ENCODE measurements around the gene RHBG.
"Not testable (repeated sequence)": the region's sequence is repeated elsewhere in the genome, so short reads cannot be mapped to it uniquely, and the experiment has no call there.

RHBG gene

GRCh38 chr1:156369685-156370286 lies 775 bp downstream of the RHBG start:
- not testable (repeated sequence) for H3K4me1 Mint-ChIP-seq, DNase-seq, H3K36me3 Mint-ChIP-seq, H3K9me3 Mint-ChIP-seq, H3K27ac Mint-ChIP-seq, H3K4me3 Mint-ChIP-seq
- CTCF ChIA-PET = interaction anchor here (1.1 to 5.5 kb wide), 3 partner anchors 9 to 15 kb away, joined by 3 to 39 read pairs (median 5); no protein-coding TSS in a partner anchor
- H3K27me3 Mint-ChIP-seq = peaks cover 91% of the 10 kb centered on the region

- CTCF ChIA-PET = interaction anchor here (1.0 to 5.5 kb wide), 5 partner anchors 12 to 275 kb away, joined by 3 to 39 read pairs (median 5); no protein-coding TSS in a partner anchor
- Mint-ChIP-seq H3K4me1 (peaks cover 3% of the 10 kb centered on the region), H3K4me3 (no peak overlapping the region), H3K36me3 (no peaks in the 10 kb centered on the region), H3K9me3 (no peaks in the 10 kb centered on the region), H3K27ac (no peak overlapping the region), H3K27me3 (peaks cover 88% of the 10 kb centered on the region)
- DNase-seq = no peak
Measured at GRCh38 chr1:156371553-156372264, 2.7 kb downstream of the RHBG start.

- no peak overlapping the region for H3K4me3 Mint-ChIP-seq
- H3K27ac Mint-ChIP-seq = no peak overlapping the region
- no peak for DNase-seq
- peaks cover 3% of the 10 kb centered on the region for H3K4me1 Mint-ChIP-seq
- CTCF ChIA-PET = interaction anchor here (2.6 to 5.5 kb wide), 2 partner anchors 13 to 74 kb away, joined by 9 to 39 read pairs; no protein-coding TSS in a partner anchor
- H3K36me3 Mint-ChIP-seq = no peaks in the 10 kb centered on the region
- H3K9me3 Mint-ChIP-seq = no peaks in the 10 kb centered on the region
- H3K27me3 Mint-ChIP-seq = peaks cover 88% of the 10 kb centered on the region
Measured at GRCh38 chr1:156372265-156372586, 3.2 kb downstream of the RHBG start.

- DNase-seq = no peak
- CTCF ChIA-PET = interaction anchor here (0.8 to 5.5 kb wide), 3 partner anchors 12 to 73 kb away, joined by 3 to 39 read pairs (median 9); no protein-coding TSS in a partner anchor
- Mint-ChIP-seq H3K27ac (no peak overlapping the region), H3K36me3 (no peaks in the 10 kb centered on the region), H3K27me3 (peaks cover 88% of the 10 kb centered on the region), H3K9me3 (no peaks in the 10 kb centered on the region), H3K4me1 (peaks cover 3% of the 10 kb centered on the region), H3K4me3 (no peak overlapping the region)
Measured at GRCh38 chr1:156372876-156373275, 3.9 kb downstream of the RHBG start.

- CTCF ChIA-PET = interaction anchor here (0.5 to 5.5 kb wide), 2 partner anchors 12 to 181 kb away, joined by 3 to 39 read pairs; no protein-coding TSS in a partner anchor
- H3K4me1 Mint-ChIP-seq = peaks cover 3% of the 10 kb centered on the region
- no peaks in the 10 kb centered on the region for H3K36me3 Mint-ChIP-seq
- H3K27ac Mint-ChIP-seq = no peak overlapping the region
- H3K9me3 Mint-ChIP-seq = no peaks in the 10 kb centered on the region
- no peak overlapping the region for H3K4me3 Mint-ChIP-seq
- peaks cover 88% of the 10 kb centered on the region for H3K27me3 Mint-ChIP-seq
- DNase-seq = no peak
Measured at GRCh38 chr1:156373546-156373945, 4.5 kb downstream of the RHBG start.

- Mint-ChIP-seq H3K36me3 (no peaks in the 10 kb centered on the region), H3K27me3 (peaks cover 73% of the 10 kb centered on the region), H3K9me3 (no peaks in the 10 kb centered on the region), H3K4me3 (no peak overlapping the region), H3K27ac (no peak overlapping the region), H3K4me1 (no peaks in the 10 kb centered on the region)
- no peak for DNase-seq
- CTCF ChIA-PET = interaction anchor here (1.0 to 12.8 kb wide), 3 partner anchors 9 to 73 kb away, joined by 3 to 337 read pairs (median 24); no protein-coding TSS in a partner anchor
Measured at GRCh38 chr1:156376146-156376545, 7.1 kb downstream of the RHBG start.

GRCh38 chr1:156376958-156377919 lies 8.2 kb downstream of the RHBG start:
- Mint-ChIP-seq H3K36me3 (no peaks in the 10 kb centered on the region), H3K9me3 (no peaks in the 10 kb centered on the region), H3K4me3 (no peak overlapping the region), H3K27ac (no peak overlapping the region), H3K27me3 (peaks cover 72% of the 10 kb centered on the region), H3K4me1 (no peaks in the 10 kb centered on the region)
- no peak for DNase-seq
- CTCF ChIA-PET = interaction anchor here (1.0 to 12.8 kb wide), 4 partner anchors 8 to 72 kb away, joined by 3 to 337 read pairs (median 14); no protein-coding TSS in a partner anchor

- CTCF ChIA-PET = interaction anchor here (1.0 to 12.8 kb wide), 3 partner anchors 9 to 70 kb away, joined by 3 to 337 read pairs (median 3); partner anchors contain the start of gene RHBG
- Mint-ChIP-seq H3K27me3 (peaks cover 66% of the 10 kb centered on the region), H3K9me3 (no peaks in the 10 kb centered on the region), H3K36me3 (no peaks in the 10 kb centered on the region), H3K4me3 (no peak overlapping the region), H3K4me1 (no peaks in the 10 kb centered on the region), H3K27ac (no peak overlapping the region)
- no peak for DNase-seq
Measured at GRCh38 chr1:156378557-156378956, 9.5 kb downstream of the RHBG start.

- Mint-ChIP-seq H3K9me3 (no peaks in the 10 kb centered on the region), H3K27me3 (peaks cover 60% of the 10 kb centered on the region), H3K27ac (no peak overlapping the region), H3K4me1 (no peaks in the 10 kb centered on the region), H3K36me3 (no peaks in the 10 kb centered on the region), H3K4me3 (no peak overlapping the region)
- CTCF ChIA-PET = interaction anchor here (12.8 kb wide), 1 partner anchor 69 kb away, joined by 337 read pairs; no protein-coding TSS in a partner anchor
- no peak for DNase-seq
Measured at GRCh38 chr1:156379420-156380165, 10.6 kb downstream of the RHBG start.

GRCh38 chr1:156382561-156382960 lies 13.6 kb downstream of the RHBG start:
- no peak overlapping the region for H3K27ac Mint-ChIP-seq
- H3K27me3 Mint-ChIP-seq = peaks cover 66% of the 10 kb centered on the region
- CTCF ChIA-PET = interaction anchor here (0.8 to 12.8 kb wide), 5 partner anchors 26 to 226 kb away, joined by 3 to 337 read pairs (median 4); no protein-coding TSS in a partner anchor

GRCh38 chr1:156383023-156383422 lies 14.0 kb downstream of the RHBG start:
- DNase-seq = peak; percentile 72
- H3K9me3 Mint-ChIP-seq = no peaks in the 10 kb centered on the region
- no peak overlapping the region for H3K27ac Mint-ChIP-seq
- H3K4me1 Mint-ChIP-seq = peaks cover 5% of the 10 kb centered on the region
- H3K36me3 Mint-ChIP-seq = no peaks in the 10 kb centered on the region
- peaks cover 66% of the 10 kb centered on the region for H3K27me3 Mint-ChIP-seq
- no peak overlapping the region for H3K4me3 Mint-ChIP-seq
- CTCF ChIA-PET = interaction anchor here (0.8 to 12.8 kb wide), 8 partner anchors 12 to 228 kb away, joined by 3 to 337 read pairs (median 9); partner anchors contain the start of gene RHBG

More at GRCh38 chr1:156382561-156382960, 13.6 kb downstream of the RHBG start:
- Mint-ChIP-seq H3K36me3 (no peaks in the 10 kb centered on the region), H3K4me1 (peaks cover 5% of the 10 kb centered on the region), H3K9me3 (no peaks in the 10 kb centered on the region), H3K4me3 (no peak overlapping the region)
- DNase-seq = no peak

- DNase-seq = no peak
- H3K9me3 Mint-ChIP-seq = no peaks in the 10 kb centered on the region
- peaks cover 5% of the 10 kb centered on the region for H3K4me1 Mint-ChIP-seq
- no peak overlapping the region for H3K27ac Mint-ChIP-seq
- no peaks in the 10 kb centered on the region for H3K36me3 Mint-ChIP-seq
- no peak overlapping the region for H3K4me3 Mint-ChIP-seq
- H3K27me3 Mint-ChIP-seq = peaks cover 66% of the 10 kb centered on the region
- CTCF ChIA-PET = interaction anchor here (1.2 to 12.8 kb wide), 7 partner anchors 13 to 227 kb away, joined by 4 to 337 read pairs (median 14); partner anchors contain the start of gene RHBG
Measured at GRCh38 chr1:156384007-156384406, 15.0 kb downstream of the RHBG start.

- Mint-ChIP-seq H3K36me3 (no peaks in the 10 kb centered on the region), H3K27ac (no peak overlapping the region), H3K9me3 (no peaks in the 10 kb centered on the region), H3K4me3 (no peak overlapping the region), H3K27me3 (peaks cover 68% of the 10 kb centered on the region), H3K4me1 (peaks cover 5% of the 10 kb centered on the region)
- CTCF ChIA-PET = interaction anchor here (0.5 to 12.8 kb wide), 21 partner anchors 8 to 243 kb away, joined by 3 to 337 read pairs (median 12); partner anchors contain the start of genes NAXE and RHBG
- DNase-seq = no peak
Measured at GRCh38 chr1:156384658-156385057, 15.6 kb downstream of the RHBG start.

All from activated naive CD4-positive, alpha-beta T cell treated with anti-CD3 and anti-CD28 coated beads, Interleukin-2, amount 10 ng/mL, durations not matched to agents 7 days and 5 days (primary cell).